Transverse colon (tissue), 4 donors: Measurements from ENCODE around the gene TTC12. TPM values are rescaled to one million over a fixed set of nuclear protein-coding genes. Genes with fewer than 3 reads are reported as not detected.

Experiments used
- DNase-seq: peaks from one replicate; pipeline ENCODE4 v3.0.0-alpha.2; 2019
- H3K27ac ChIP-seq, 4 donors: fragments of 200-600 bp; sonication (generic); 2 replicates each; pipeline ENCODE4 v1.5.1; 2016 to 2018; ENCODE audit warnings: inconsistent platforms in 4 of 4
- H3K27me3 ChIP-seq: fragments of 200-600 bp; sonication (generic); 2 replicates; pipeline ENCODE4 v1.5.1; 2017; ENCODE audit warnings: inconsistent platforms
- H3K36me3 ChIP-seq, 4 donors: fragments of 200-600 bp; sonication (generic); 2 replicates each; pipeline ENCODE4 v1.5.1; 2017 to 2019; ENCODE audit warnings: inconsistent platforms in 4 of 4
- H3K4me1 ChIP-seq, 4 donors: fragments of 200-600 bp; sonication (generic); 2 replicates each; pipeline ENCODE4 v1.5.1; 2017 to 2020; ENCODE audit warnings: inconsistent platforms in 4 of 4
- H3K4me3 ChIP-seq, 4 donors: fragments of 200-600 bp; sonication (generic); 1 replicate in 1 of 4; 2 replicates in 3 of 4; pipeline versions ENCODE4 v1.5.1 to v1.6.1; 2017 to 2019; ENCODE audit warnings: inconsistent platforms in 4 of 4
- H3K9me3 ChIP-seq, 2 donors: fragments of 200-600 bp; sonication (generic); 2 replicates each; pipeline ENCODE4 v1.5.1; 2017 to 2019; ENCODE audit warnings: inconsistent platforms in 2 of 2
- EP300 ChIP-seq: sonication (generic); formaldehyde crosslinking; IDR thresholded peaks from one replicate; pipeline ENCODE4 v1.6.1; 2017; ENCODE audit warnings: antibody characterized with exemption, low read depth
- POLR2A ChIP-seq: fragments of 450-650 bp; IDR thresholded peaks from one replicate; pipeline ENCODE4 v1.6.1; 2016; ENCODE audit warnings: antibody characterized with exemption, mild to moderate bottlenecking, moderate library complexity
- POLR2AphosphoS5 ChIP-seq, 3 donors: sonication (generic); formaldehyde crosslinking; IDR thresholded peaks; one replicate each; pipeline ENCODE4 v1.6.1; 2016; ENCODE audit warnings: antibody characterized with exemption in 3 of 3
- WGBS, 2 donors: methylation state at CpG; one replicate each; pipeline ENCODE4 v1.1.5; 2018; ENCODE audit warnings: low coverage in 1 of 2; 5-methylcytosine and 5-hydroxymethylcytosine counted together
- in situ Hi-C, 4 donors: fragments of 200-750 bp; cut with MboI; loops; one replicate each; pipeline versions ENCODE4 v1.15.0 to v1.15.1; 2017; ENCODE audit warnings: low sequenced_read_pairs in 3 of 4, low pct_ligation_motif_present in 1 of 4, low pct_unique_long_range_greater_than_20kb in 1 of 4
- intact Hi-C: fragments of 100-400 bp; cut with DNase I; formaldehyde crosslinking; loops from one replicate; pipeline ENCODE4 v1.15.1; 2023; ENCODE audit warnings: low total_unique reads
- total RNA-seq, 4 donors: library from RNA; depleted of rRNA; stranded (reverse); fragments of >200 nt; gene quantifications; one replicate each; pipeline ENCODE4 v1.1.0, GENCODE V29; 2016
- TF ChIP-seq, protein P1 (sequence below), 5 experiments: fragments of 200-600 bp in 3 of 5; fragments of 450-650 bp in 2 of 5; sonication (generic) in 3 of 5; IDR thresholded peaks; 1 replicate in 2 of 5; 2 replicates in 3 of 5; pipeline ENCODE4 v1.5.1; 2016 to 2017; ENCODE audit warnings: antibody characterized with exemption in 5 of 5, inconsistent platforms in 3 of 5, mild to moderate bottlenecking in 2 of 5, moderate library complexity in 1 of 5

Gene TTC12
- total RNA-seq, 4 donors from 2014 or later: 10.3 to 24.1 (median 16.0) TPM

DNA sequence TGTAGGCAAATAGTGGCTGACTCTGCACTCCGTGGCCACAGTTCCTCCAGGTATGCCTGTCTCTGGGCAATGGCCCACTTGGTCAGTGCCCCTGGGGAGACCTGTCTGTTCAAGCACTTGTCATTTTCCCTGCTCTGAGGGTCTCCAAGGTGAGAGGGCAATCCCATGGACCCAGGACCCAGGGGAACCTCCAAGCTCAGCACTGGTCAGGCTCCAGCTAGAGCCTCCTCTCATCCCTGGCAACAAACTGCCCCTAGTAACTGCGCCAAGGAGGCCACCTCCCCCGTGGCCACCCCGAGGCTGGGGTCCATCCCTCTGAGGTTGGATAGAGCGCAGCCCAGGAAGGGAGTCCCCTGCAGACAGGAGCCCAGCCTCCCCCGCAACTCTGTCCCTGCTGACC, 72.5 kb downstream of the TTC12 start:
- H3K27me3 ChIP-seq: peaks cover 33% of the 10 kb centered on the region
- TF ChIP-seq POLR2A (no peak), EP300 (no peak), POLR2AphosphoS5 (IDR thresholded peaks at IDR 0.05) (no peak)
- TF ChIP-seq, protein P1, sequence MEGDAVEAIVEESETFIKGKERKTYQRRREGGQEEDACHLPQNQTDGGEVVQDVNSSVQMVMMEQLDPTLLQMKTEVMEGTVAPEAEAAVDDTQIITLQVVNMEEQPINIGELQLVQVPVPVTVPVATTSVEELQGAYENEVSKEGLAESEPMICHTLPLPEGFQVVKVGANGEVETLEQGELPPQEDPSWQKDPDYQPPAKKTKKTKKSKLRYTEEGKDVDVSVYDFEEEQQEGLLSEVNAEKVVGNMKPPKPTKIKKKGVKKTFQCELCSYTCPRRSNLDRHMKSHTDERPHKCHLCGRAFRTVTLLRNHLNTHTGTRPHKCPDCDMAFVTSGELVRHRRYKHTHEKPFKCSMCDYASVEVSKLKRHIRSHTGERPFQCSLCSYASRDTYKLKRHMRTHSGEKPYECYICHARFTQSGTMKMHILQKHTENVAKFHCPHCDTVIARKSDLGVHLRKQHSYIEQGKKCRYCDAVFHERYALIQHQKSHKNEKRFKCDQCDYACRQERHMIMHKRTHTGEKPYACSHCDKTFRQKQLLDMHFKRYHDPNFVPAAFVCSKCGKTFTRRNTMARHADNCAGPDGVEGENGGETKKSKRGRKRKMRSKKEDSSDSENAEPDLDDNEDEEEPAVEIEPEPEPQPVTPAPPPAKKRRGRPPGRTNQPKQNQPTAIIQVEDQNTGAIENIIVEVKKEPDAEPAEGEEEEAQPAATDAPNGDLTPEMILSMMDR (IDR thresholded peaks at IDR 0.05): no peak
- no peak overlapping the region for H3K4me3 ChIP-seq
- 82 to 100% methylated on average over 1 to 5 of the region's 6 CpGs for WGBS, 2 donors
- no peaks in the 10 kb centered on the region for H3K36me3 ChIP-seq
- in situ Hi-C loops: no loop called here
- no peak for DNase-seq
- H3K4me1 ChIP-seq: peaks cover 0 to 9% (median 5%) of the 10 kb centered on the region in 4 donors
- H3K27ac ChIP-seq: no peak overlapping the region
- H3K9me3 ChIP-seq: no peaks in the 10 kb centered on the region
- intact Hi-C loops: no loop called here

DNA sequence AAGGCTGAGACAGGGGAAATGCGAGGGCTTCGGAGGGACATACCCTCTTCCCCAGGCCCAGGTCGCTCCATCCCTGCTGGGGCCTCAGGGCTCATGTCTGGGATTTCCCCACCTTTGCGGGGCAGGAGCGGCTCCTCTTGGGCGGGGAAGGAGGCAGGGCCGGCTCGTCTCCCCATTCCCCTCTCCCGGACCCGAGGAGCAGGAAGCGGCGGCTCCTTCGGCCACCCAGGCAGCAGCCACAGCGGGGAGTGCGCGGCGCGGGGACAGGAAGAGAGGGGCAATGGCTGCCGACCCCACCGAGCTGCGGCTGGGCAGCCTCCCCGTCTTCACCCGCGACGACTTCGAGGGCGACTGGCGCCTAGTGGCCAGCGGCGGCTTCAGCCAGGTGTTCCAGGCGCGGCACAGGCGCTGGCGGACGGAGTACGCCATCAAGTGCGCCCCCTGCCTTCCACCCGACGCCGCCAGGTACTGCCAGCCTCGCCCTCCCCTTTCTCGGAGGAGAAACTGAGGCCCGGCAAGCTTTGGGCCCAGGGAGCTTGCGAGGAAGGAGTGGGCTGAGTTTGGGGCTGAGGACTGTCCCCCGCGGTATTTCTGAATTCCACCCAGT, 73.3 kb downstream of the TTC12 start, which contains the start of gene ANKK1:
TSS of gene ANKK1 (plus strand) at position 175 of the 607 bp plus-strand sequence. CDS start at position 281, 106 bp downstream.
- DNase-seq: peak; percentile 19
- intact Hi-C loops (no loop called here), in situ Hi-C loops (no loop called here)
- H3K27ac ChIP-seq: no peak within 1 kb of the TSS
- H3K4me3 ChIP-seq: peak within 1 kb of the TSS in 2 of 4 donors; percentile 14 to 32
- H3K36me3 ChIP-seq: no peaks in the 10 kb centered on the region
- TF ChIP-seq, protein P1 (IDR thresholded peaks at IDR 0.05): peak in 4 of 5 experiments; percentile 24 to 40 (median 34)
- TF ChIP-seq EP300: no peak
- WGBS, 2 donors: 20% methylated on average over 40 of the region's 46 CpGs; no CpG with 5 or more reads in 1 of the 2 donors
- peaks cover 0 to 9% (median 5%) of the 10 kb centered on the region in 4 donors for H3K4me1 ChIP-seq
- no peaks in the 10 kb centered on the region for H3K9me3 ChIP-seq
- H3K27me3 ChIP-seq: peaks cover 33% of the 10 kb centered on the region

DNA sequence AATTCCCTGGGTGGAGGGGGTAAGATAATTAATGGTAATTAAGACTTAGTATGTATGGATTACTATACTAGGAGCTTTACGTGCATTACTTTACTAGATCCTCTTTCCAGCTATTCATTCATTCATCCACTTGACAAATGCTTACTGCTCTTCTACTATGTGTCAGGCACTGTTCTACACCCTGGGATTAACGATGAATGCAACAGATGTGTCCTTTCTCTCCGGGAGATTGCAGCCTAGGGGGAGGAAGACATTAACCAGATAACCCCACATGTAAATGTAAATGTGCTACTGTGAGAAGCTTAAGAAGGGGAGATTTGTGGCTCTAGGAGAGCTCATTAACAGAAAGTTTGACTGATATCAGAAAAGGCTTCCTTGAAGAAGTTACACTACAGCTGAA, 74.9 kb downstream of the TTC12 start:
- H3K9me3 ChIP-seq: no peaks in the 10 kb centered on the region
- no peaks in the 10 kb centered on the region for H3K36me3 ChIP-seq
- in situ Hi-C loops (no loop called here), intact Hi-C loops (no loop called here)
- WGBS, 2 donors: 58 to 69% methylated on average over 2 to 3 of the region's 3 CpGs
- no peak overlapping the region for H3K4me3 ChIP-seq
- H3K4me1 ChIP-seq: peaks cover 0 to 9% (median 5%) of the 10 kb centered on the region in 4 donors
- H3K27ac ChIP-seq: no peak overlapping the region
- TF ChIP-seq, protein P1 (IDR thresholded peaks at IDR 0.05): no peak
- TF ChIP-seq EP300 (no peak), POLR2A (no peak), POLR2AphosphoS5 (IDR thresholded peaks at IDR 0.05) (no peak)
- DNase-seq: no peak
- peaks cover 33% of the 10 kb centered on the region for H3K27me3 ChIP-seq

DNA sequence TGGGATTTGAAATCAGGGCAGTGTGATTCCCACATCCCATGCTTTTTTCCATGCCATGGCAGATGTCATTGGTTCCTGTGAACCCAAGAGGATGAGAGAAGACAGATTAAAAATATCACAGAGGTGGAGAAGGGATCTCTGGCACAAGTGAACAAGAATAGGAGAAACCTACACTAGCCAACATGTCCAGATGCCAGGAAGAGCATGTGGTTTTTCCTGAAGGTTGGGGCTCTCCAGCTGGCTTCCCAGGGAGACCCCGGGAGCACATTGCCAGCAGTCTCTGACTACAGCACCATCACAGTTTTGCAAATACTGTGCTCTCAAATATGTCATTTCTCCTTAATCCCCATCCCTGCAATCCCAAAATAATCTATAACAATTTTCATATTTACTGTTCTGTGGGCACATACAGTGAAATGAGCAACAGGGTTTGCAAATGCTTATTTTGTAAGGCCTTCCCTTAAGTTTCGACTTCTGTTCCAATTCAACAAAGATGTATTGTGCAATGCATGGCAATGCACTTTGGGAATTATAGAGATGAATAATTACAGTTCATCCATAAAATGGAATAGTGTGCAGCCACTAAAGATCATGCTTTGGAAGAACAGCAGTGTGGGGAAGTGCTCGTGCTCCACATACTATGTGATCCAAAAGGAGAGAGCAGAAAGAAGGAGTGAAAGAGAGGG, 78.0 kb downstream of the TTC12 start:
- in situ Hi-C loops (no loop called here), intact Hi-C loops (no loop called here)
- WGBS, 2 donors: 74 to 81% methylated on average over 2 to 3 of the region's 3 CpGs
- no peak for TF ChIP-seq POLR2AphosphoS5 (IDR thresholded peaks at IDR 0.05)
- TF ChIP-seq POLR2A: no peak
- TF ChIP-seq EP300: no peak
- TF ChIP-seq, protein P1 (IDR thresholded peaks at IDR 0.05): no peak
- Histone ChIP-seq H3K27ac (no peak overlapping the region), H3K27me3 (peaks cover 26% of the 10 kb centered on the region), H3K4me1 (peaks cover 0 to 9% (median 5%) of the 10 kb centered on the region in 4 donors), H3K4me3 (no peak overlapping the region), H3K36me3 (no peaks in the 10 kb centered on the region), H3K9me3 (no peaks in the 10 kb centered on the region)
- DNase-seq: no peak
